HepG2 (cell line): ENCODE results near the gene FRK. TPM values are rescaled to one million over a fixed set of nuclear protein-coding genes. Genes with fewer than 3 reads are reported as not detected.

ENCODE experiments used
- ADNP ChIP-seq: sonication (generic); formaldehyde crosslinking; IDR thresholded peaks from 2 replicates; pipeline ENCODE4 v1.4.0; 2020; ENCODE audit warnings: missing genetic modification reagents
- CBX1 ChIP-seq: IDR thresholded peaks from one replicate; pipeline ENCODE4 v1.6.1; 2016; ENCODE audit warnings: antibody characterized with exemption, low read depth
- EED ChIP-seq: sonication (generic); formaldehyde crosslinking; IDR thresholded peaks from 2 replicates; pipeline ENCODE4 v1.5.0; 2020; ENCODE audit warnings: mild to moderate bottlenecking, missing genetic modification reagents
- GFI1 ChIP-seq: sonication (generic); formaldehyde crosslinking; IDR thresholded peaks from 2 replicates; pipeline ENCODE4 v1.5.0; 2020; ENCODE audit warnings: missing genetic modification reagents, mild to moderate bottlenecking, borderline replicate concordance
- HOXA7 ChIP-seq: sonication (generic); formaldehyde crosslinking; IDR thresholded peaks from 2 replicates; pipeline ENCODE4 v1.8.1; 2022; ENCODE audit warnings: mild to moderate bottlenecking, missing genetic modification reagents, moderate library complexity
- IRX3 ChIP-seq: sonication (generic); formaldehyde crosslinking; IDR thresholded peaks from 2 replicates; pipeline ENCODE4 v1.8.1; 2023; ENCODE audit warnings: mild to moderate bottlenecking, low read depth, missing genetic modification reagents, borderline replicate concordance
- ISX ChIP-seq: sonication (generic); formaldehyde crosslinking; conservative IDR thresholded peaks from 2 replicates; pipeline ENCODE4 v1.5.0; 2020; ENCODE audit warnings: missing genetic modification reagents
- MEF2D ChIP-seq: sonication (generic); formaldehyde crosslinking; IDR thresholded peaks from 2 replicates; pipeline ENCODE4 v1.5.1; 2020; ENCODE audit warnings: mild to moderate bottlenecking, missing genetic modification reagents
- NFYB ChIP-seq: sonication (generic); formaldehyde crosslinking; IDR thresholded peaks from 2 replicates; pipeline ENCODE4 v1.4.0; 2020; ENCODE audit warnings: missing genetic modification reagents
- RFX1 ChIP-seq: fragments of 450-650 bp; IDR thresholded peaks from 2 replicates; pipeline ENCODE4 v1.6.1; 2017
- SALL1 ChIP-seq: sonication (generic); formaldehyde crosslinking; IDR thresholded peaks from 2 replicates; pipeline ENCODE4 v1.8.0; 2022; ENCODE audit warnings: mild to moderate bottlenecking, missing genetic modification reagents
- TAF1 ChIP-seq: sonication (generic); formaldehyde crosslinking; IDR thresholded peaks from 2 replicates; pipeline ENCODE4 v1.4.0; 2020; ENCODE audit warnings: missing genetic modification reagents
- TBP ChIP-seq: sonication (generic); formaldehyde crosslinking; IDR thresholded peaks from 2 replicates; pipeline ENCODE4 v1.5.0; 2020; ENCODE audit warnings: missing genetic modification reagents
- WIZ ChIP-seq: sonication (generic); formaldehyde crosslinking; IDR thresholded peaks from 2 replicates; pipeline ENCODE4 v1.5.1; 2020; ENCODE audit warnings: mild to moderate bottlenecking, missing genetic modification reagents
- ZC3H4 ChIP-seq: sonication (generic); formaldehyde crosslinking; IDR thresholded peaks from 2 replicates; pipeline ENCODE4 v1.4.0; 2020; ENCODE audit warnings: missing genetic modification reagents, borderline replicate concordance
- ZNF383 ChIP-seq: sonication (generic); formaldehyde crosslinking; IDR thresholded peaks from 2 replicates; pipeline ENCODE4 v1.4.0; 2020; ENCODE audit warnings: missing genetic modification reagents, mild to moderate bottlenecking, borderline replicate concordance
- ZNF629 ChIP-seq: sonication (generic); formaldehyde crosslinking; conservative IDR thresholded peaks from 2 replicates; pipeline ENCODE4 v1.5.0; 2020; ENCODE audit warnings: missing genetic modification reagents
- ZNF678 ChIP-seq: sonication (generic); formaldehyde crosslinking; IDR thresholded peaks from 2 replicates; pipeline ENCODE4 v1.4.0; 2020; ENCODE audit warnings: mild to moderate bottlenecking, missing genetic modification reagents
- ZNF749 ChIP-seq: sonication (generic); formaldehyde crosslinking; IDR thresholded peaks from 2 replicates; pipeline ENCODE4 v1.8.0; 2022; ENCODE audit warnings: mild to moderate bottlenecking, missing genetic modification reagents, moderate library complexity, borderline replicate concordance
- ZNF768 ChIP-seq: sonication (generic); formaldehyde crosslinking; IDR thresholded peaks from 2 replicates; pipeline ENCODE4 v1.4.0; 2020; ENCODE audit warnings: missing genetic modification reagents
- polyA plus RNA-seq, 8 experiments: library from polyadenylated mRNA; depleted of rRNA in 3 of 8; stranded (reverse) in 7 of 8; unstranded in 1 of 8; fragments of >200 nt; fragmentation: Illumina TruSeq in 4 of 8; extraction: Trizol in 4 of 8; gene quantifications; 2 replicates each; pipeline versions ENCODE4 v1.2.1 to v1.2.3, GENCODE V29; 2011 to 2016; ENCODE audit warnings: low read depth in 4 of 8, missing spikeins in 1 of 8, mixed read lengths in 1 of 8; ENCODE audit not compliant: insufficient read depth in 1 of 8
- total RNA-seq, 5 experiments: library from RNA; depleted of rRNA; stranded (reverse); fragments of >200 nt; fragmentation: Illumina TruSeq; extraction: Trizol; gene quantifications; 2 replicates each; pipeline ENCODE4 v1.2.3, GENCODE V29; 2016; ENCODE audit warnings: low read depth in 1 of 5
- TF ChIP-seq, protein P1 (sequence below): sonication (generic); formaldehyde crosslinking; IDR thresholded peaks from 2 replicates; pipeline ENCODE4 v1.8.1; 2023; ENCODE audit warnings: mild to moderate bottlenecking, missing genetic modification reagents, borderline replicate concordance
- TF ChIP-seq, protein P2 (sequence below): sonication (generic); formaldehyde crosslinking; IDR thresholded peaks from 2 replicates; pipeline ENCODE4 v1.4.0; 2020; ENCODE audit warnings: missing genetic modification reagents
- TF ChIP-seq, protein P3 (sequence below): sonication (generic); formaldehyde crosslinking; IDR thresholded peaks from 2 replicates; pipeline ENCODE4 v1.8.0; 2022; ENCODE audit warnings: mild to moderate bottlenecking, missing genetic modification reagents, borderline replicate concordance
- TF ChIP-seq, protein P4 (sequence below): sonication (generic); formaldehyde crosslinking; conservative IDR thresholded peaks from 2 replicates; pipeline ENCODE4 v1.8.1; 2023; ENCODE audit warnings: missing genetic modification reagents
- TF ChIP-seq, protein P5 (sequence below): IDR thresholded peaks from 2 replicates; pipeline ENCODE4 v1.6.1; 2016; ENCODE audit warnings: missing compliant biosample characterization, missing genetic modification reagents, borderline replicate concordance

The FRK gene
- total and polyA plus RNA-seq, 2 of the 13 experiments (the other 11 are each of a cell fraction or from before 2014, with no cell fraction given): 1.3 to 2.9 TPM

DNA sequence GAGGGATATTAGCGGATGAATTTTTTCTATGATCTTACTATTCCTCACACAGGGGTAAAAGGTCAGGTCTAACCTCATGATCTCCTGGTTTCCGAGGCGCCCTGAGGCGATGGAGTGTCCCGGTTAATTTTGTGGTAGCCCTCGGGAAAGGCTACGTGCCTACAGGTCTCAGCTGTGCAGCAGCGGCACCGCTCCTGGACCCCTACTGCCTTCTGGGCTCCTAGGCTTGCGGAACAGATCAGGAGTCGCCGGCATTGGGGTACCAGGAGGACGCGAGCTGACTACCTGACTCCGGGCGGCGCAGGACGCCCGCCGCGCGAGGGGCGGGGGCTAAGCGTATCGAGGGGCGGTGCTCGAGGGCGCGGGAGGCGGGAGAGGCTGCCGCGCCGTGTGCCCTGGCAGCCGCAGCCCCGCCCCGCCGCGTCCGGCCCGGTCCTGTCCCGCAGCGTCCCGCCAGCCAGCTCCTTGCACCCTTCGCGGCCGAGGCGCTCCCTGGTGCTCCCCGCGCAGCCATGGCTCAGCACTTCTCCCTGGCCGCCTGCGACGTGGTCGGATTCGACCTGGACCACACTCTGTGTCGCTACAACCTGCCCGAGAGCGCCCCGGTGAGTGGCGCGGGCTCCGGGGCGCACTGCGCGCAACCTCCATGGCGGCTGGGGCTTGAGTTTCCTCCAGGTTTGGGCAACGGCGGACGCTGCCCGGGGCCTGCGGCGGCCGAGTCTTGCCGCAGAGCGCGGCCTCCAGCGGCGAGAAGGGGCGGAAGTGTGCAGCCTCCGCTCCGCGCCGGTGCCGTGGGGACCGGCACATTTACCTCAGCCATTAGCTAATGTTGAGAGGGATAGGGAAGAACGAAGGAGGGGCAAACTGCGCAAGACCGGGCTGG lies 40.0 kb upstream of the FRK start, which contains the start of gene NT5DC1 (continued):
- TF ChIP-seq ZNF749 (CRISPR knock-in tag) (peak; percentile 98; the same call in 1 of the 2 replicates), WIZ (CRISPR knock-in tag) (no peak; the same call in 1 of the 2 replicates), IRX3 (no peak), SALL1 (CRISPR knock-in tag) (peak; percentile 91), ZNF383 (CRISPR knock-in tag) (no peak), ADNP (CRISPR knock-in tag) (peak; percentile 82; the same call in 1 of the 2 replicates), ISX (peak; percentile 92; the same call in 1 of the 2 replicates), EED (CRISPR knock-in tag) (peak; percentile 97), CBX1 (no peak), TBP (CRISPR knock-in tag) (0 out of 2 replicates have a peak, but pooled peaks have one; percentile 44), HOXA7 (0 out of 2 replicates have a peak, but pooled peaks have one; percentile 3), ZNF678 (CRISPR knock-in tag) (peak; percentile 75), ZC3H4 (0 out of 2 replicates have a peak, but pooled peaks have one; percentile 35), RFX1 (no peak), ZNF629 (CRISPR knock-in tag) (peak; percentile 48), ZNF768 (peak; percentile 85), MEF2D (CRISPR knock-in tag) (no peak), NFYB (0 out of 2 replicates have a peak, but pooled peaks have one; percentile 3), TAF1 (peak; percentile 94), GFI1 (peak; percentile 65)
- TF ChIP-seq, protein P1, sequence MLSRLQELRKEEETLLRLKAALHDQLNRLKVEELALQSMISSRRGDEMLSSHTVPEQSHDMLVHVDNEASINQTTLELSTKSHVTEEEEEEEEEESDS (CRISPR knock-in tag): no peak
- TF ChIP-seq, protein P2, sequence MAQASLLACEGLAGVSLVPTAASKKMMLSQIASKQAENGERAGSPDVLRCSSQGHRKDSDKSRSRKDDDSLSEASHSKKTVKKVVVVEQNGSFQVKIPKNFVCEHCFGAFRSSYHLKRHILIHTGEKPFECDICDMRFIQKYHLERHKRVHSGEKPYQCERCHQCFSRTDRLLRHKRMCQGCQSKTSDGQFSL (CRISPR knock-in tag): 0 out of 2 replicates have a peak, but pooled peaks have one; percentile 56
- TF ChIP-seq, protein P3, sequence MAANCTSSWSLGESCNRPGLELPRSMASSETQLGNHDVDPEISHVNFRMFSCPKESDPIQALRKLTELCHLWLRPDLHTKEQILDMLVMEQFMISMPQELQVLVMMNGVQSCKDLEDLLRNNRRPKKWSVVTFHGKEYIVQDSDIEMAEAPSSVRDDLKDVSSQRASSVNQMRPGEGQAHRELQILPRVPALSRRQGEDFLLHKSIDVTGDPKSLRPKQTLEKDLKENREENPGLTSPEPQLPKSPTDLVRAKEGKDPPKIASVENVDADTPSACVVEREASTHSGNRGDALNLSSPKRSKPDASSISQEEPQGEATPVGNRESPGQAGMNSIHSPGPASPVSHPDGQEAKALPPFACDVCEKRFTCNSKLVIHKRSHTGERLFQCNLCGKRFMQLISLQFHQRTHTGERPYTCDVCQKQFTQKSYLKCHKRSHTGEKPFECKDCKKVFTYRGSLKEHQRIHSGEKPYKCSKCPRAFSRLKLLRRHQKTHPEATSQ: no peak
- TF ChIP-seq, protein P4, sequence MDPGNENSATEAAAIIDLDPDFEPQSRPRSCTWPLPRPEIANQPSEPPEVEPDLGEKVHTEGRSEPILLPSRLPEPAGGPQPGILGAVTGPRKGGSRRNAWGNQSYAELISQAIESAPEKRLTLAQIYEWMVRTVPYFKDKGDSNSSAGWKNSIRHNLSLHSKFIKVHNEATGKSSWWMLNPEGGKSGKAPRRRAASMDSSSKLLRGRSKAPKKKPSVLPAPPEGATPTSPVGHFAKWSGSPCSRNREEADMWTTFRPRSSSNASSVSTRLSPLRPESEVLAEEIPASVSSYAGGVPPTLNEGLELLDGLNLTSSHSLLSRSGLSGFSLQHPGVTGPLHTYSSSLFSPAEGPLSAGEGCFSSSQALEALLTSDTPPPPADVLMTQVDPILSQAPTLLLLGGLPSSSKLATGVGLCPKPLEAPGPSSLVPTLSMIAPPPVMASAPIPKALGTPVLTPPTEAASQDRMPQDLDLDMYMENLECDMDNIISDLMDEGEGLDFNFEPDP (CRISPR knock-in tag): 0 out of 2 replicates have a peak, but pooled peaks have one; percentile 87
- TF ChIP-seq, protein P5, sequence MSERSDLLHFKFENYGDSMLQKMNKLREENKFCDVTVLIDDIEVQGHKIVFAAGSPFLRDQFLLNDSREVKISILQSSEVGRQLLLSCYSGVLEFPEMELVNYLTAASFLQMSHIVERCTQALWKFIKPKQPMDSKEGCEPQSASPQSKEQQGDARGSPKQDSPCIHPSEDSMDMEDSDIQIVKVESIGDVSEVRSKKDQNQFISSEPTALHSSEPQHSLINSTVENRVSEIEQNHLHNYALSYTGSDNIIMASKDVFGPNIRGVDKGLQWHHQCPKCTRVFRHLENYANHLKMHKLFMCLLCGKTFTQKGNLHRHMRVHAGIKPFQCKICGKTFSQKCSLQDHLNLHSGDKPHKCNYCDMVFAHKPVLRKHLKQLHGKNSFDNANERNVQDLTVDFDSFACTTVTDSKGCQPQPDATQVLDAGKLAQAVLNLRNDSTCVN (CRISPR knock-in tag): peak; percentile 17; the same call in 1 of the 2 replicates
